Epidermal melanocyte (primary cell): ENCODE results near the gene TCEA2.

Experiments
- DNase-seq: peaks from one replicate; pipeline ENCODE4 v3.0.0; 2011; ENCODE audit warnings: low spot score; ENCODE audit not compliant: insufficient read length

TCEA2 gene

DNA sequence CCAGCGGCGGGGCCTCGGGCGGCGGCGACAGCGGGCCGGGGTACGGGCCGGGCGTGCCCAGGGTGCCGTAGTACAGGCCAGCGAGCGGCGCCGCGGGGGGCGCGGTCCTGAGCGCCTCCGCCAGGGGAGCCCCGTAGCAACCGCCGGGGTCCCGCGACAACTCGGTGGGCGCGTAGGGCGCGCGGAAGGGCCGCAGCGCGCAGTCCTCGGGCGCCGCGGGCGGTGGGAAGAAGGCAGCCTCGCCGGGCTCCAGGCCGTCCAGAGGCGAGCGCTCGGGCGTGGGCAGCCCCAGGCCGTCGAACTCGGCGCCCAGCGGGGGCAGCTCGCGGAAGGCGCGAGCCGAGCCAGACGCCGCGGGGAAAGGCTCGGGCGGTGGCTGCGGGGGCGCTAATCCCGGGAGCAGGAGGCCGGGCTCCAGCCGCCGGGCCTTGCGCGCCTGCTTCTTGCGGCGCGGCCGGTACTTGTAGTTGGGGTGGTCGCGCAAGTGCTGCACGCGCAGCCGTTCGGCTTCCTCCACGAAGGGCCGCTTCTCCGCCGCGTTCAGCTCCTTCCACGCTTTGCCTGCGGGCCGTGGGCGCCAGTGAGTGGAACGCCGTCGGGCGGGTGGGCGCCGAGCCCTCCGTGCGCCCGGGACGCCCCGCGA lies 14.5 kb upstream of the TCEA2 start:
- DNase-seq = no peak

DNA sequence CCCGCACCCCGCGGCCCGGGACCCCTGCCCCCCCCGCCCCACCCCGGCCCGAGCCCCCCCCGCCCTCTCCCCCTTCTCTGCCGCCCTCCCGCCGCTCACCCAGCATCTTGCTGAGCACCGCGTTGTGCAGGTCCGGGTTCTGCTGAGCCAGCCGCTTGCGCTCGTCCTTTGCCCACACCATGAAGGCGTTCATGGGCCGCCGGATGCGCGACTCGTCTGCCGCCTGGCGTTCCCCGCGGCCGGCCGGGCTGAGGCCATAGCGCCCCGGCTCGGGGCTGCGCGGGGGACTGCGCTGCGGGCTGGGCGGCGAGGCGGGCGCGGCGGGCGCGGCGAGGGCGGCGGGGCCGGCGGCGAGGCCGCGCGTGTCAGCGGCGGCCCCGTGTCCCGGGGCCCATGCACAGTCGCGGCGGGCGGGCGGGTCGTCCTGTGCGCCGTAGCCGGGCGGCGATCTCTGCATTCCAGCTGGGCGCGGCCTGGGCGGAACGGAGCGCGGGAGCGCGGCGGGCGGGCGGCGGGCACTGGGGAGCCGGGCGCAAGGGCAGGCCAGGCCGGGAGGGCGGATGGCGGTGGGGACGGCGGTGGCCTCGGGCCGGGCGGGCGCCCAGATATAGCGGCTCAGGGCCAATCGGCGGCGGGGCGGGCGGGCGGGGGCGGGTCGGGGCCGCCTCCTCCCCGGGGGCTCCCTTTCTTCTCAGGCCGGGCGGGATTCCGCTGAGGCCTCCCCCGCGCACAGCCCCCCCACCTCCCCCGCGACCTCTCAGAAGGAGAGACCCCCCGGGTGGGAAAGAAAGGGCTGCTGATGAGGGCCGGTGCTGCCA lies 13.7 kb upstream of the TCEA2 start, which contains the start of gene SOX18:
SOX18 (minus strand) TSS at position 580 of the 818 bp plus-strand sequence; CDS start at position 457, 123 bp downstream.
- no peak for DNase-seq

DNA sequence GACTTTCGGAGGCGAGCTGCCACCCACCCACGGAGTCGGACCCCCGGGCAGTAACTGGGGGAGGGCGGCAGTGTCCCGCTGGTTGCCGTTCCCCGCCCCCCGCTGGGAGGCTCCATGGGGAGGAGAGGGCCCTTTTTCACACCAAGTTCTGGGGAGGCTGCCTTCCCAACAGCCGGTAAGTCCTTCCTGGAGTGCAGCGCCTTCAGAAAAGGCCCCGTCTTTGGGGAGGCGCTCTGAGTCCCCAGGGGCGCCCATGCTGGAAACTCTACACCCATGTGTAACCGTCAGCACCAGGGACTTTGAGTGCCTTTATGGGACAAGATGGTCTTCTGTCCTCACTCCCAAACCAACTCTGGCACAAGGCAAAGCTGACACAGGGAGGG lies 13.1 kb upstream of the TCEA2 start:
- no peak for DNase-seq

DNA sequence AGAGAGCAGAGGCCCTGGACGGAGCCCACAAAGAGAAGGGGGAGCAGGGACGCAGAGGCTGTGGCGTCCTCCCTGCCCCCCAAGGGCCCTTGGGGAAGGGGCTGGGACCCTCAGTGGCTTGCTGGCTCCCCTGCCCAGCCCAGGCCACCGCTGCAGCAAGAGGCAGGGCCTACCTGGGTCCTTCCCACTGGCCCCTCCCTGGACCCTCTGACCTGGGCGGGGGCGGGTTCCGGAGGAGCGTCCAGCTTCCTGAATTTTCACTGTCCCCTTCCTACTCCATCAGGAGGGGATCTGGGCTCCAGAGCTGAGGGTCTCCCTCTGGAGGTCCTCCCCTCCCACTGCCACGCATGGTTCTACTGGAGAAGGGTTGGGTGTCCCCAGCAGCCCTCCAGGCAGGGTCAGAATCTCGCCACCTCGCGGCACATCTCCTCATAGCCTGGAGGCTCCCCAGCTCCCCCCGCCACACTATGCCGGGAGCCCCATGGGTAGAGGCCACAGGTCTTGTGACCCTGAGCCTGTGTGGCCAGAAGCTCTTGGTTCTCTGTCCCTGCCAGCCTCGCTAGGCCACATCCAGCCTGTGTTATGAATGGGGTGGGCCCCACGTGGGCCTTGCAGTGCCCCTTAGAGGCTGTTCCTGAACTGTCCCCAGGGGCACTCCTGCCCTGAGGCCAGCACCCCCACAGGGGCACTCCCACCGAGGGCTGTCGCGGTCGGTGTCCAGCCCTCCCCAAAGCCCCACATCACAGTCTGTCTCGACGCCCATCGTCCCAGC lies 12.6 kb upstream of the TCEA2 start:
- DNase-seq = no peak

DNA sequence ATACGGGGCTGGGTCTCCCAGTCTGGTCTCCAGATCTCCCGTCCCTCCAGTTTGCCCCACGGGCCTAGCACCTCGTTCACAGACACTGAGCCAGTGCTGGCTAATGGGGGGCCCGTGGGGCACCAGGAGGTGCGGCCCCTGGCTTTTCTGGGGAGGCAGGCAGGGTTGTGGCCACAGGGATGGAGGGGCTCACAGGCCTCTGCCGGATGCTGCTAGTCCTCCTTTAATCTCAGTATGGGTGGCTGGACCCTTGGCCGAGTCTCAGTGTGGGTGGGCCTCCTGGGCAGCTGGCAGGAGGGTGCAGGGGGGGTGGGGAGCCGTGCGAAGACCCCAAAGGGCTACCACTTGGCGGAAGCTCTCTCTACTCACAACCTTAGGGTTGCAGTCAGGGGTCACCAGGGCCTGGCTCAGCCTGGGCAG lies 12.0 kb upstream of the TCEA2 start:
- no peak for DNase-seq

DNA sequence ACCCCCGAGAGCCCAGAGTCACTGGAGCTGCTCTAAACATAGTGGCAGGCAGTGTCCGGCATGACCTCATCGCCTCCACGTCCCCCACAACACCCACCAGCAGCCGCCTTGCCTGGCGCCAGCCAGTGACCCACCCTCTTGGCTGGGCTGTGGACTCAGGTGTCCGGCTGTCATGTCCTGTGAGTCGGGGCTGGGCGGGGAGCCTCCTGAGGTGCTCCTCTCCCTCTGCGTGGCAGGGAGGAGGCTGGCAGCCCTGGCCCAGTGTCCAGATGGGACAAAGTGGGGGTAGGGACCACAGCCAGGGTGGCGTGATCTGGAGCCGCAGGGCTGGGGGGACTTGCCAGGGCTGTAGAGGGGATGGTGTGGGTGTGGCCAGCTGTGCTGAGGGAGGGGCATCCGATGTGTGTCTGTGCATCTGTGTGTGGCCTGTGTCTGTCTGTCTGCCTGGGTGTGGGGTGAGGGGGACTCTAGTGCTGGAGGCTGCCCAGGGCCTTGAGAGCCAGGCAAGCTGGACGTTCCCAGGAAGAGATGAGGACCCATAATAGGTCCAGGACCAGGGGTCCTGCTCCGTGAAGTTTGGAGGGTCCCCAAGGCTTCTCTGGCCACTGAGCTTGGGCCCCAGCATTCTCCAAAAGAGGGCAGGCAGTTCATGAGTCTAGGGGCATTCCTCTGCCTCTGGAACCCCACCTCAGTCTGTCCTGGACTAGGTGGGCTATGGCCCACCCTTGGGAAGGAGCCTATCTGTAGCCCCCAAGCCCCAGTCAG lies 11.3 kb upstream of the TCEA2 start:
- DNase-seq = no peak

DNA sequence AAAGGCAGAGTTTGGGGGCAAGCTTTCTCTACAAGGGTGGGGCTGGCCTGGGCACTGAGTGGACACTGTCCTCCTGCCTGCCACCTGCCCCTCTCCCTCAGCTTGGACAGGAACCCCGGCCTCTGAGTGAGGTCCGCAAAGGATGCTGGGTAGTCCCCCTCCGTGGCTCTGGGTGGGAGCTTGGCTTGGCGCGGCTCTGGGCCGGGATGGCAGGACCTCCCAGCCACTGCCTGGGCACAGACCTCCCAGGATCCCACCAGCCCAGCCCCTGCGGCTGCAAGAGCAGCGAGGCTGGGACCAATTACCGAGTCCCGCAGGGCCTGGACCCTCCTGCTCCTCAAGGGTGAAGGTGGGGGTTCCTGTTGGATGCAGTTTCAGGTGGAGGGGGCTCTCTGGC lies 10.7 kb upstream of the TCEA2 start:
- DNase-seq = no peak

DNA sequence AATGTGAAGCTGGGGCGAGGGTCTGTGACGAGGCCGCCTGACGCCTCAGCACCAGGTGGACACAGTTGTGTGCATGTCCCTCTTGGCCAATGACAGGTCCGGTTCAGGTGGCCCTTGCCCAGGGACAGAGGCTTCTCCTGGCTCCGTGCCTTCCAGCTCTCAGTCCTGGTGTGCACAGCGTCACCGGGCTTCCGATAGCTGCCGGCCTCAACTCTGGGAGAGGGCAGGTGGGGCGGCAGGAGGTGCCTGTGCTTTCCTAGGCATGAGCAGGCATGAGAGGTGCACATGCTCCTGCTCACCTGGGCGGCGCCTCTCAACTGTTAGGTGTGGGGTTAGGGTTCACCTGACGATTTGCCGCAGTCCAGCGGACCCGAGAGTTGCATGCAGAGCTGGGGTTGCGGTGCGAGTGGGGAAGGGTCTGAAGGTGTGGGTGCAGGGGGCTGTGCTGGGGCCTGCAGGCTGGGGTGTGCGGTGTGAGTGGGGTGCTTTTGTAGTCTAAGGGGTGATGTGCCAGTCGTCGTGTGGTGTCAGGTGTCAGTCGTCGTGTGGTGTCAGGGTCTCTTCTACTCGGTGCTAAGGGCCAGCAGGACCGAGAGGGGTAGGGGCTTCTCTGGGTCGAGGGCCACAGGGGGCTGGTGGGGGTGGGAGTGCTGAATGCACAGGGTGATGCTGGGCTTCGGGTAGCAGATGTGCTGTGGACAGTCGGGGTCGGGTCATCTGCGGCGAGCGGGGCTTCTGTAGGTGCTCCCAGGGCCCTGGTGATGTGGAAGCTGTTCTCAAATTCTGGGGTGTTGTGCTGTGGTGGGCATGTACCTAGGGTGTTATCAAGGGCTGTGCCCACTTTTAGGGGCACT lies 9.8 kb upstream of the TCEA2 start:
- no peak for DNase-seq

DNA sequence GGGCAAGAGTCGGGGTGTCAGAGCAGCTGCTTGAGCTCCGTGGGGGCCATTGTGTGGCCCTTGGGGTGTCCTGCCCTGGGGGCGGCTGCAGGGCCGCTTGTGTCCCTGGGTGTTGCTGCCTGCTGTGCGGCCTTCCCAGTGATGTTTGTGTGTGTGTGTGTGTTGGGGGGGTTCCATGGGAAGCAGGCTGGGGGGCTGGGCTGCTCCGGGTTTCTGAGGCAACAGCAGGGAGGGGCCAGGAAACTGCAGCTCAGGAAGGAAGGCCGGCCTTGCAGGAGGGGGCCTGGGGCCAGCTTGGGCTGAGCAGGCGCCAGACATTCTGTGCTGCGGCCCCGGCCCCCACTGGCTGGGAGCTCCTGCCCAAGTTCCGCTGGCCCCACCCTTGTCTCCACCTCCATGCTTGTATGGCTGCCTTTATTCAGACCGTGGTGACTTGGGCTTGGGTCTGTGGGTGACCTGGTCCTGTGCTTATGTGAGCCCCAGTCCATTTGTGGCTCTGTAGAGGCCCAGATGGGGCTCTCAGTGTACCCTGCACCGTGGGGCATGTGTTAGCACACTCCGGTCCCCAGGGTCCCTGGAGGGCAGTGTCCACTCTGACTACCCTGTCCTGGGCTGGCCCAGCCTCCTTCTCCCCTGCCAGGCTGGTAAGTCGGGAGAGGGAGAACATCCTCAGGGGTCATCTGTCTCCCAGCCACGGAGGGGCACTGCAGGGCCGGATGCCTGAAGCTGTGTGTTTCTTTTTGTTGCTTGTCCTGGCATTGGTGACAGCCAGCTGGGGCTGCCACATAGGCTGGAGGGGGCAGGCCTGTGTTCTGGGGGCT lies 8.9 kb upstream of the TCEA2 start:
- DNase-seq = no peak

DNA sequence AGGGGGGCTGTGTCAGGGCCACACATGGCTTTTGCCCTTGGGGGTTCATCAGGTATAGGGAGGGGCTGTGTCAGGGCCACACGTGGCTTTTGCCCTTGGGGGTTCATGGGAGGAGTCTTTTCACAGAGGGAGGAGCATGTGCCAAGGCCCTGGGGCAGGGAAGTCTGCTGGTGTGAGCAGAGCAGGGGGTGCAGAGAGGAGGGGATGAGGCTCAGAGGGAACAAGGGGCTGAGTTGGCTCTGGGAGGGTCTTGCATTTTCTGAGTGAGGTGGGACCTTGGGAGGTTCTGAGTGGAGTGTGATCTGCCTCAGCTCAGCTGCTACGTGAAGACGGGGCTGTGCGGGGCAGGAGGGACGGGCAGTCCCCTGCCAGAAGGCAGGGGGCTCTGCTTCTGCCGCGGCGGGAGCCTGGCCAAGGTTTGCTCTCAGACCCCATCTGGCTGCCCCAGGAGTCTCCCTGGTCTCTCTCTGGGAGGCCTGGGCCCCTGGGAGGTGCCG lies 7.6 kb upstream of the TCEA2 start:
- DNase-seq = no peak

DNA sequence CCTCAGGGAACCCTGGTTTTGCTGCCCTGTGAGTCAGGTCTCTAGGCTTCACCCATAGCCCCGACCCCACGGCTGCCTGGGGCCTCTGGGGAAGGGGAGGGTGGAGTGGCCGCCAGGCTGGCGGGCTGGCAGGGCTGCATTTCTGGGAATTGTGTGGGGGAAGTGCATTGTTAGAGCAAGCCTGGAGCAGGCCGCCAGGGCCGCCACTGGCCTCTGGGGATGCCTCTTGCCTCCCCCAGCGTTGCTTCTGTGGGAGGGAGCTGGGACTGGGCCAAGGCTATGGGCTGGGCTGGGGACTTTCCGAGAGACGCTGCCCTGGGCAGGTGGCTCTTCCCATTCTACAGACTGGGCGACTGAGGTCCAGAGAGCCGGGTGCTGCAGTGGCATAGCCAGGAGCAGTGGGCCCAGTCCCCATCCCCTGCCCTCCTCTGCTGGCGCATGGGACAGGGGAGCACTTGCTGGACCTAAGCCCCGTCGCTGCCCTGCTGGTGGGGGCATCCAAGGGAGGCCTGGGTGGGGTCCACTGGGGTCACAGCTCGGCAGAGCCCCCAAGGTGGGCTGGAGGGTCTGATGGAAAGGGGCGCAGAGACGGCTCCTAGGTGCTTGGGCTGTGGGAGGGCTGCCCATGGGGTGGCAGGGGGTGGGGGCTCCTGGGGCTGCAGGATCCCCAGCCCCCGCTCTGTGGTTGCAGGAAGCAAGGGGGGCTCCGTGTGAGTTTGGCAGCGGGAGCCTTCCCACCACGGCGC lies 6.9 kb upstream of the TCEA2 start:
- DNase-seq = no peak

DNA sequence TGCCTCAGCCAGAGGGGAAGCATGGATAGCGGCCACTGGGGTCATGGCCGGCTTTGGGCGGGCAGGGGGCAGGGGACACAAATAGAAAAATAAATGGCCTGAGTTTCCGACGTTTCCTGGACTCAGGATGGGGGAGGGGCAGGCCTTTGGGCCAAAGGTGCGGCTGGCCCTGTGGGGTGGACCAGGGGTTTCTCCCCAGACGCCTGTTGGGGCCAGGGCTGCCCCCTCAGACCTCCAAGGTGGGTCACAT lies 6.4 kb upstream of the TCEA2 start:
- DNase-seq = no peak

DNA sequence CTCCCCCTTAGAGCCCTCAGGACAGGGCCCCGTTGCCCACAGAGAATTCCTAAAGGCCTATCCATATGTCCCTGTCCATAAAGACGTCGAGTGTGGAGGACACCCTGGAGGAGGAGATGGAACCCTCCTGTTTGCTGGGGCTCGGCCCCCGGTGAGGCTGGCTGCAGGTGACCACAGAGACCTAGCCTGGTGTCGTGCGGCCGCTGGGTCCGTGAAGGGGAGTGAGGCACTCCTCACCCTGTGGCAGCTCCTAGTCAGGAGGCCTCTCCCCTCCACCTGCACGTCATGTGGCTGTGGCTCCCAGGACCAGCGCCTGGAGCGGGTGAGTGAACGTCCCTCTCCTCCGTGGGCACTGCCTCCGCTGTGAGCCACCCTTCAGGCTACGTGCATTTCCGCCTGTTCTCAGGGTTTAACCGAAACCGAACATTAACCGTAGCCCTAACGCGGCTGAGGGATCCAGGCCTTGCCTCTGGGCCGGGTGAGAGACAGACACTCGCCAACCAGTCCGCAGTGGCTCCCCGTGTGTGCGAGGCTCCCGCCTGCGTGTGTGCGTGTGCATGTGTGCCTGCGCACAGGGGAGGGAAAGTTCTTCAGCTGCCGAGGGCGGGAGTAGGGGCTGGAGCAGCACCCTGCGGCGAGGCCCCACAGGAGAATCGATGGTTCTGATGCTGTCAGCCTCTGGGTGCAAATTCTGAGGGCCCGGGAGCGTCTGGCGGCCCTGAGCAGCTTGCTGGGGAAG lies 5.9 kb upstream of the TCEA2 start:
- no peak for DNase-seq

DNA sequence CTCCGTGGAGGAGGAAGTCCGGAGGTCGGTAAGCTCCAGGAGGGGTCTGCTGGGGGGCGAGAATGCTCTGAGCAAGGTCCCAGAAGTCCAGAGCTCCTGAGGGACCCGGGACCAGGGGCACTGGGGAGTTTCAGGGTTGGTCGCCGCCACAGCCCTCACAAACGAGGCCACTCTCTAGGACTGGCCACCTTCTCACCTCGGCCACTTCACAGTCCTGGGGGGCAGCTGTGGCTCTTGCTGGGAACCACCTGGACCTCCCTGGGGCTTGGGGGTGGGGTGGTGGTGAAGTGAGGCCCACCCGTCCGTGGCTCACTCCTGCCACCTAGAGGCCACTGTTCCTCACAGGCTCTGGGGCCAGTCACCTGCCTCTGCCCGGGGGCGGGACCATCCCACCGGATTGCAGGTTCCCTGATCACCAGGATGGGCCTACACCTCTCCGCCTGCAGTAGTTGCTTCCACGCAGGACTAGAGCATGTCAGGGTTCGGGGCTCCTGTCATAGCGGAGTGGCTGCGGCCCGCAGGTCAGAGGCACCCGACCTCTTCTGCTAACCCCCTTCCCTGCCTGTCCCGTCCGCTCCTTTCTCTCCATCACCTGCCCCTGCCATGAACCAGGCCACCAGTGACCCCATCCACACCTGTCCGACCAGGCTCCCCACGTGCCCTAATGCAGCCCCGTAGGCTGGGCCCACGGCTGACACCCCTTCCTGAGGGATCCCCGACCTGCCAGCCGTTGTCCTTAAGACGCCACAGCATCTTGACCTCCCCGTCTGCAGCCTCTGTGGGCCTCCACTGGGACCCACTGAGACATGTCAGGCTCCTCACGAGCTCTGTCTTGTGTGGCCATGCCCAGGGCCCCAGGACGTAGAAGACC lies 5.1 kb upstream of the TCEA2 start:
- DNase-seq = peak; percentile 96

DNA sequence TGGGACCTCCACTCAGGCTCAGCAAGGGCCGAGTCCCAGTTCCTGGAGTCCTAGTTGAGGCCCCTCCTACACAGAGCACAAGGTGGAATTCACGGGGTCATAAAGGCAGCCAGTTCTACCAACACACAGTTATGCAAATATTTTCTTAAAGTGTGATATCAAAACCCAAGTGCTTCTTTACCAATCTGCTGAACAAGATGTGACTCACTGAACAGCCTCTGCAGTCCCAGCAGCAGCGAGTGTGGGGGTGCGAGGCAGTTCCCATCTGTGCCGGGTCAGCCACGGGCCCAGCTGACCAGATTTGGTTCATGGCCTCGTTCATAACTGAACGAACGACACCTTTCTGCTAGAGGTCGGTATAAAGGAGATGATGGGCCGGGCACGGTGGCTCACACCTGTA lies 4.5 kb upstream of the TCEA2 start:
- no peak for DNase-seq

DNA sequence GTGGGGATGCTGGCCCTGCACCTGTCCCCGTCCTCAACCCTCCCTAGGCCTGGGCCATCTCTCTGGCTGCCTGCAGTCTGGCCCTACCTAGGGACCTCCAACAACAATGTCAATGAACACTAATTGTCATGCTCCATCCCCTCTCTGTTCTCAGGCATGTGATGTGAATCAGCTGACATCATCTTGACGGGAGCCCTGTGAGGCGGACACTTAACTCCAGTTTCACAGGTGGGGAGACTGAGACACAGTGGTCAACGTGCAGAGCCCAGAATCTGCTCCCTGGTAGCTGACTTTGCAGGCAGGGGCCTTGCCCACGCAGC lies 762 bp upstream of the TCEA2 start:
- no peak for DNase-seq

DNA sequence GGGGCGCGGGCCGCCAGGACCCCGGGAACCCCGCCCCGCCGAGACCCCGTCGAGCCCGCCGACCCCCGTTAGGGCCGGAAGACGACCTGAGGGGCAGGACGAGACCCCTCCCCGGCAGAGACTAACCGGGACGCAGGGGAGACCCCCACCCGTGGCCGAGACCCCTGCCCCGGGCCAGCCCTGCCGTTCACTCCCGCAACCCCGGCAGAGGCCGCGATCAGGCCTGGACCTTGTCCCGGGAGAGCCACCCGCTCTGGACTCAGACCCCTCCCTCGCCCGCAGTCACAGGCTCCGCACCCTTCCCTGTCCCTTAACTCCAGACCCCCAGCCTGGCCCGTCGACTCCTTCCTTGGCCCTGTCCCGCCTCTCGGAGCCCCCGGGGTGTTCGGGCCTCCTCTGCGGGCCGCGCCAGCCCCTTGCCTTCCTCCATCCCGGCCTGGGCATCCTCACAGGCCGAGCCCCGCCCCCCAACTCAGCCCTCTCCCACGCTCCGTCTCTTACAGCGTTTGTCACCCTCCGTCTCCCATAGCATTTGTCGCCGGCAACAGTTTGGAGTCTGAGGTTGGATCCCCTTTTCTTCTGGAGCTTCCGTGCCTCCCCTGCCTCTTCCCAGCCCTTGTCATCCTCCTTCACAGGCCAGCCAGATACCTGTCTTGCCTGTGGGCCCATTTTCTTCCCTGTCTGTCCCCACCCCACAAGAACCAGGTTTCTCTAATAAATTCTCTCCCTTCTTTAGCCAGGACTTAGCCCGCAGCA lies 569 bp downstream of the TCEA2 start:
- no peak for DNase-seq
